ENCODE results near the gene MACROD2.

Gene MACROD2

DNA sequence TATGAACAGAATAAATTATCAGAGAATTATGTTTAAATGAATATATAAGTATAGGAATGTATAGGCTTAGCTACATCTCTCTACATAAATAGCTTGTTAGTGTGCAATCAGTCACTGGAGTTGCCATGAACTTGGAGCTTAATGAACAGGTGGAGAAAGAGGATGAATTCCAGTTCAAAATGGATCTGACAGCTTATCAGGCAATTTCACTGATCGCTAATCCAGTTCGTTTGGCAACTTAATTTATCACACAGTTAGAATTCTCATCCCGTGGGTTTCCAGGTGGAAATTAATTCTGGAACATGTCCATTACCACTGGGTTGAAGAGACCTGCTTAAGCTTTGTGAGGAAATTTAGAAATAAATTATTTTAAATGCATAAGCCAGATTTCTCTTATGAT lies 118.1 kb downstream of the MACROD2 start:
- Mint-ChIP-seq H3K4me3 (no peak overlapping the region), H3K36me3 (no peaks in the 10 kb centered on the region), H3K9me3 (peaks cover 11% of the 10 kb centered on the region), H3K27me3 (no peaks in the 10 kb centered on the region), H3K27ac (no peak overlapping the region), H3K4me1 (no peaks in the 10 kb centered on the region)
- CTCF ChIA-PET, result no interaction called here
- DNase-seq, result no peak

DNA sequence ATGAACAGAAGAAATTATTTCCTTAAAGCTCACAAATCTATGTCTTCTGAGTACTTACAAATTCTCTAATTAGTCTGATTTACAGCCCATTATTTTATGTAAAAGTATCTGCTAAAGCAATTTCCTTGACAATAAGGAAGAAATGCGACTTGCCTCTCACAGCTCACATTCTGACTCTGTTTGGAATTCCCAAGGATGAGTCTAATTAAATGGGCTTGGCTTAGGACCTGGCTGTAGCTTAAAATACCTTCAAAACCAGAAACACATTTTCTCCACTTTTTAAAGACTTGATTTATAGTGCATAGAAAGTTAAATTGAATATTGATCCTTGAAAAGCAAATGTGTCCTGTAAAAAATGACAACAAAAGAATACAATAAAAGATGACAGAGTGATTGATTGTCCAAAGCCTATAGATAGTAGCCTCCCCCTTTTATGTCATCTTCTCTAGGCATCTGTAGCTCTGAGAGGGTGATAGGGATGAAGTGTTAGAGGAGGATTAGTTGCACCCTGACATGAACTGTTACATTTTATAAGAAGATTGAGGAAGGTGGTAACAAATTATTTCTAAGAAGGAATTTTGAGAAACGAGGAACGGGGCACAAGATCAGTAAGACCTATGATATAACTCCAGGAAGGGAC lies 118.9 kb downstream of the MACROD2 start:
- H3K4me3 Mint-ChIP-seq, result no peak overlapping the region
- CTCF ChIA-PET, result no interaction called here
- no peak overlapping the region for H3K27ac Mint-ChIP-seq
- H3K9me3 Mint-ChIP-seq, result peaks cover 11% of the 10 kb centered on the region
- H3K27me3 Mint-ChIP-seq, result no peaks in the 10 kb centered on the region
- H3K36me3 Mint-ChIP-seq, result no peaks in the 10 kb centered on the region
- H3K4me1 Mint-ChIP-seq, result no peaks in the 10 kb centered on the region
- no peak for DNase-seq

DNA sequence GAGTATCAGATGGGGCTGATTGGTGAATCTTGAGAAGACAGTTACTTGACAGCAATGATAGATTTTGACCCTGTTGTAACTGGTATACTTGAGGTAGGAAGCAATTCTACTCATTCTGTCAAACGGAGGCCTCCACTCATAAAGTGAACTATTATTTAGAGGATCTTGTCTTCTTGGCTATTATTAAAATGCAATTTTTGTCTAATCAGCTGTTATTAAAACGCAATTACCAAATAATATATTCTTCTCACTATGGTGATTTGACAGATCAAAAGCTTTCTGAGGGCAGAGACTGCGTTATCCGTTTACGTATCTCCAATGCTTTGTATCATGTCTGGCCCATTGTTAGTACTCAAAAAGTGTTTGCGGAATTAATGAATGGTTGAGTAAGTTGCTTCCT lies 120.7 kb downstream of the MACROD2 start:
- CTCF ChIA-PET, result no interaction called here
- DNase-seq, result no peak
- no peaks in the 10 kb centered on the region for H3K4me1 Mint-ChIP-seq

GRCh38 chr20:14117768-14118167 lies 122.5 kb downstream of the MACROD2 start:
- no peaks in the 10 kb centered on the region for H3K27me3 Mint-ChIP-seq
- DNase-seq, result no peak
- H3K4me1 Mint-ChIP-seq, result no peaks in the 10 kb centered on the region
- H3K36me3 Mint-ChIP-seq, result no peaks in the 10 kb centered on the region
- no peak overlapping the region for H3K4me3 Mint-ChIP-seq
- peaks cover 4% of the 10 kb centered on the region for H3K9me3 Mint-ChIP-seq
- H3K27ac Mint-ChIP-seq, result no peak overlapping the region
- CTCF ChIA-PET, result no interaction called here

More for the DNA sequence above, 120.7 kb downstream of the MACROD2 start:
- Mint-ChIP-seq H3K36me3 (no peaks in the 10 kb centered on the region), H3K9me3 (peaks cover 6% of the 10 kb centered on the region), H3K27ac (no peak overlapping the region), H3K4me3 (no peak overlapping the region), H3K27me3 (no peaks in the 10 kb centered on the region)

DNA sequence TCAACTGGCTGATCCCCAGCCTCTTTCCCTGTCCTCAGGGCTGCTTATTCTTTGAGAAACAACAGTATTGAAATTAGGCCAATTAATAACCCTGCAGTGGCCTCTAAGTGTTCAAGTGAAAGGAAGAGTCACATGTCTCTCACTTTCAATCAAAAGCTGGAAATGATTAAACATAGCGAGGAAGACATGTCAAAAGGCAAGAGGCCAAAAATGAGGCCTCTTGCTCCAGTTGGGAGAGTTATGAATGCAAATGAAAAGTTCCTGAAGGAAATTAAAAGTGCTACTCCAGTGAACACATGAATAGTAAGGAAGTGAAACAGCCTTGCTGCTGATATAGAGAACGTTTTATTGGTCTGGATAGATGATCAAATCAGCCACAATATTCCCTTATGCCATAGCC lies 131.5 kb downstream of the MACROD2 start:
- CTCF ChIA-PET, result no interaction called here
- Mint-ChIP-seq H3K9me3 (peaks cover 3% of the 10 kb centered on the region), H3K4me1 (no peaks in the 10 kb centered on the region), H3K27ac (no peak overlapping the region), H3K4me3 (no peak overlapping the region), H3K27me3 (no peaks in the 10 kb centered on the region), H3K36me3 (no peaks in the 10 kb centered on the region)
- DNase-seq, result no peak

- CTCF ChIA-PET, result no interaction called here
- H3K4me3 Mint-ChIP-seq, result no peak overlapping the region
- no peak for DNase-seq
- H3K9me3 Mint-ChIP-seq, result peaks cover 3% of the 10 kb centered on the region
- H3K36me3 Mint-ChIP-seq, result no peaks in the 10 kb centered on the region
- H3K4me1 Mint-ChIP-seq, result no peaks in the 10 kb centered on the region
- H3K27ac Mint-ChIP-seq, result no peak overlapping the region
- no peaks in the 10 kb centered on the region for H3K27me3 Mint-ChIP-seq
These were observed 132.4 kb downstream of the MACROD2 start for GRCh38 chr20:14127514-14128223.

DNA sequence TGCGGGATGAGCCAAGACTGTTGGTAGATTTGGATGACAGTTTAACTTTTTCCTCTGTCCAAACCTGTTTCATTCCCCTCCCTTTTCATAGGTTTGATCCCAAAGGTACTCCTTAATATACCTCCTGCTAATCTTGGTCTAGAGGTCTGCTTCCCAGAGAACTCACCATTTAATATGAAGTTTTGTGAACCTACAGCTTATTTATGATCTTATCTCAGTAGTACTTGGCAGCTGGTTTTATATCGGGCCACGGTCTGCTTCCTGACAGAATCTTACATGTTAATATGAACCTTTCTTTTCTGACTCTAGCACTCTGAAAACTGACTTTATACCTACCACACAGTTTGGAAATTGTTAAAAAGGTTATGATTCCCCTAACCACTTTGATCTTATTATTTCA lies 138.7 kb downstream of the MACROD2 start:
- Mint-ChIP-seq H3K27me3 (no peaks in the 10 kb centered on the region), H3K4me3 (no peak overlapping the region), H3K36me3 (no peaks in the 10 kb centered on the region), H3K4me1 (no peaks in the 10 kb centered on the region), H3K9me3 (peaks cover 2% of the 10 kb centered on the region), H3K27ac (no peak overlapping the region)
- CTCF ChIA-PET, result no interaction called here
- no peak for DNase-seq

GRCh38 chr20:14142171-14142570 lies 146.9 kb downstream of the MACROD2 start:
- no peaks in the 10 kb centered on the region for H3K27me3 Mint-ChIP-seq
- DNase-seq, result no peak
- H3K4me3 Mint-ChIP-seq, result no peak overlapping the region
- H3K4me1 Mint-ChIP-seq, result no peaks in the 10 kb centered on the region
- H3K36me3 Mint-ChIP-seq, result no peaks in the 10 kb centered on the region
- no peak overlapping the region for H3K27ac Mint-ChIP-seq
- CTCF ChIA-PET, result interaction anchor here (1.0 kb wide), 1 partner anchor 16 kb away, joined by 3 read pairs; no protein-coding TSS in a partner anchor
- H3K9me3 Mint-ChIP-seq, result peaks cover 2% of the 10 kb centered on the region

DNA sequence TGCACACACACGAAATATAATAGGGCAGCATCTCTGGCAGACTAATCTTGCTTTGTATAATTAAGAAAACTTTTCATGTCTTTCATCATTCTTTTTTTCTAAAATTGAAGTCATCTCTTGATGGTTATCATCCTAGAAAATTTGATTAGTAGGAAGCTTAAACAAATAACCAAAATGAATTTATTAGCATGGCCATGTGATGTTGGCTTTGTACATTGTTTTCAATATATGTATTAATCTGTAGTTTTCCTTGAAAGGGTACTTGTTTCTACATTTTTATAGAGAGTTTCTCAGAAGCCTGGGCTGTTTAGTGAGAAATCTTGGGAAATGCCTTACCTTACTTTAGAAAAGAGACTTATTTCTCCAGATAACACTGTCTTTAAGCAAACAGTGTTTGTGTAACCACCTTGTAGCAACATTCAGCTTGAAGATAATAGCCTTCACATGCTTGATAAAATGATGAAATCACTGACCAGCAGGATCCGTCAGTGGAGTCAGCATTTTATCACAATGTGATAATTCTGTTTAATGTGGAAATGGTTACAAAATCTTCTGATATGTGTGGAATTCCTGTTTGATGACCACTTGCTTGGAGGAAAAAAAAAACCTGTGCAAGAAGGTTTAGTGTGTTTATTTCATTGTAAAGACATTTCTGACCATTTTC lies 147.8 kb downstream of the MACROD2 start:
- H3K27ac Mint-ChIP-seq, result no peak overlapping the region
- CTCF ChIA-PET, result interaction anchor here (1.0 kb wide), 1 partner anchor 15 kb away, joined by 3 read pairs; no protein-coding TSS in a partner anchor
- no peaks in the 10 kb centered on the region for H3K36me3 Mint-ChIP-seq
- H3K27me3 Mint-ChIP-seq, result no peaks in the 10 kb centered on the region
- DNase-seq, result no peak
- no peaks in the 10 kb centered on the region for H3K4me1 Mint-ChIP-seq
- no peak overlapping the region for H3K4me3 Mint-ChIP-seq
- H3K9me3 Mint-ChIP-seq, result peaks cover 2% of the 10 kb centered on the region

DNA sequence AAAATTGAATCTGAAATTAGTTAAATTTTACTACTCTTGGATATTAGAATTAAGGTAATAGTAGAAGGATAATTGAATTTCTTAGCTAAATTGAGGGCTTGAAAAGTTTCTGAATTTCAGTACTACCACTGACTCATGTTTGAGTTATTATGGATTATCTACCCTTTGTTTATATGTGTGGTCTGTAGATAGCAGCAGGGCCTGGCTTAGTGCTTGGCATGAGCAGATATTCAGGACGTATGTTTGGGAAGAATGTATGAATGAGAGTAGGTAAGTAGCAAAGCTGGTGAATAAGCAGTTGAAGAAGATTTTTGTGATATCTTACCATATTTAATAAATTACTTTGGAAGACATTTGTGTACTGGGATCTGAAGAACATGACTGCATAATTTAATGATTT lies 152.7 kb downstream of the MACROD2 start:
- no peaks in the 10 kb centered on the region for H3K27me3 Mint-ChIP-seq
- no peaks in the 10 kb centered on the region for H3K36me3 Mint-ChIP-seq
- CTCF ChIA-PET, result no interaction called here
- no peak overlapping the region for H3K27ac Mint-ChIP-seq
- H3K4me1 Mint-ChIP-seq, result no peaks in the 10 kb centered on the region
- H3K9me3 Mint-ChIP-seq, result no peaks in the 10 kb centered on the region
- DNase-seq, result no peak
- no peak overlapping the region for H3K4me3 Mint-ChIP-seq

GRCh38 chr20:14155361-14155760 lies 160.0 kb downstream of the MACROD2 start:
- H3K36me3 Mint-ChIP-seq, result no peaks in the 10 kb centered on the region
- CTCF ChIA-PET, result no interaction called here
- H3K27ac Mint-ChIP-seq, result no peak overlapping the region
- H3K4me3 Mint-ChIP-seq, result no peak overlapping the region
- H3K27me3 Mint-ChIP-seq, result no peaks in the 10 kb centered on the region
- H3K4me1 Mint-ChIP-seq, result no peaks in the 10 kb centered on the region
- peaks cover 2% of the 10 kb centered on the region for H3K9me3 Mint-ChIP-seq
- DNase-seq, result no peak

DNA sequence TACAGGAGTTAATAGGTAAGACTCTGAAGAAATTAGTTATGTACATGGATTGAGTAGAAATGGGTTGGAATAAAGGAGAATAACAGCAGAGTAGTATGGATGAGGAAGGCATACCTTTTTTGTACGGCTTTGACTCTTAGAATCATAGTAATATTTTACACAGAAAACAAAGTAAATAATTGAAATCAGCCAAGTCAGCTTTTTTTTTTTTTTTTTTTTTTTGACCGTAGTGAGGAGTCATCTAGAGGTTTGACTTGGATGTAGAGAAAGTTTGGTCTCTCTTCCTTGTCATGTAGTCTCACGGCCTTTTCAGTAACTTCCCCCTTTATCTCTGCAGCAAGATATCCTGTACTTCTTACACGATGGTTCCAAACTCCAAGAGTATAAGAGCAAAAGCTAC lies 183.2 kb downstream of the MACROD2 start:
- Mint-ChIP-seq H3K4me3 (no peak overlapping the region), H3K27me3 (no peaks in the 10 kb centered on the region), H3K4me1 (no peaks in the 10 kb centered on the region), H3K27ac (no peak overlapping the region), H3K36me3 (no peaks in the 10 kb centered on the region), H3K9me3 (peaks cover 21% of the 10 kb centered on the region)
- CTCF ChIA-PET, result no interaction called here
- no peak for DNase-seq

- no peak for DNase-seq
- no peaks in the 10 kb centered on the region for H3K4me1 Mint-ChIP-seq
- no peaks in the 10 kb centered on the region for H3K27me3 Mint-ChIP-seq
- CTCF ChIA-PET, result no interaction called here
- H3K36me3 Mint-ChIP-seq, result no peaks in the 10 kb centered on the region
- H3K9me3 Mint-ChIP-seq, result peaks cover 18% of the 10 kb centered on the region
- no peak overlapping the region for H3K4me3 Mint-ChIP-seq
- H3K27ac Mint-ChIP-seq, result no peak overlapping the region
These were observed 183.6 kb downstream of the MACROD2 start for GRCh38 chr20:14178952-14179351.

DNA sequence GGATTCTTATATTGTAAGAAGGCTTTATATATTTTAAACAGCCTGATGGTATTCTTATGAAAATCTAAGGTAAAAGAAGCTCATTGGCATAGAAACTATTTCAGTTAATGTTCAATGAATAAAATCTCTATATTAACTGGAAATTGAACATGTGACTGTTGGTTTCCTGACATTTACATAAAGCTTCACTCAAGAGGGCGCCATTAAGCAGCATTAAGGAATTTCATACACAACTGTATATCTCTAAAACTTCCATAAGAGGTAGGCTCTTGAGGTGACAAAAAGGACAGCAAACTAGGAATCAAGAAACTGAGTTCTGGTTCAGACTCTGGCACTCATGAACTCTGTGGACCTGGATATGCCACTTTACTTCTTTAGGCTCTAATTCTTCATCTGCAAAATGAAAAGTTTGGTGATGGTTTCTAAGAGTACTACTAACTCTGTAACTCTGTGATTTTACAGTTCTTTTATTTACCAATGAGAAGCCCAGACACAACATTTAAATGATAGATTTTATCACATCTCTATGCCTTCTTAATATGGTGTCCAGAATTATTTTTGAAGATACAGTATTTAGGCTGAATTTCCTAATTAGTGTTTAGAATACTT lies 194.6 kb downstream of the MACROD2 start:
- no peak for DNase-seq
- Mint-ChIP-seq H3K4me1 (no peaks in the 10 kb centered on the region), H3K4me3 (no peak overlapping the region), H3K27me3 (no peaks in the 10 kb centered on the region), H3K9me3 (peaks cover 10% of the 10 kb centered on the region), H3K27ac (no peak overlapping the region), H3K36me3 (no peaks in the 10 kb centered on the region)
- CTCF ChIA-PET, result no interaction called here

DNA sequence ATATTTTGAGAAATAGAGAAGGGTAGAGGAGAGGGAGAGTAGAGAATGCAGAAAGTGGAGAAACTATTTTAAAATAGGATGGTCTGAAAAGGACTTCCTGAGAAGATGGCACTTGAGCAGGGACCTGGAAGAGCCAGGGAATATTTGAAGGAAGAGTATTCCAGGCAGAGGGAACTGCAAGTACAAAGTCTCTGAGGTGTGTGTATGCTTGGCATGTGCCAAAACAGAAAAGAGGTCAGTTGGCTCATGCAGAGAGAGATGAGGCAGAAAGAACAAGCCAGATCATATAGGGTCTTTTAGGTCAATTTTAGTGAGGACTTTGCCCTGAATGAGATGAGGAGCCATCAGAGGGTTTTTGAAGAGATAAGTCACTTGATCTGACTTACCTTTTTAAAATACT lies 196.2 kb downstream of the MACROD2 start:
- CTCF ChIA-PET, result no interaction called here

More for the DNA sequence above, 196.2 kb downstream of the MACROD2 start:
- Mint-ChIP-seq H3K9me3 (peaks cover 10% of the 10 kb centered on the region), H3K4me3 (no peak overlapping the region), H3K27me3 (no peaks in the 10 kb centered on the region), H3K36me3 (no peaks in the 10 kb centered on the region), H3K27ac (no peak overlapping the region), H3K4me1 (no peaks in the 10 kb centered on the region)
- DNase-seq, result no peak

All from activated naive CD4-positive, alpha-beta T cell treated with anti-CD3 and anti-CD28 coated beads, Interleukin-2, amount 10 ng/mL, durations not matched to agents 7 days and 5 days (primary cell).